ENCODE results near the gene LANCL3. TPM values are rescaled to one million over a fixed set of nuclear protein-coding genes. Genes with fewer than 3 reads are reported as not detected.
A peak's percentile ranks its signal among the peaks of the same experiment; 100 is the strongest.

The LANCL3 gene
- total RNA-seq, 1 experiment from 2014 or later = 0.26 TPM

DNA sequence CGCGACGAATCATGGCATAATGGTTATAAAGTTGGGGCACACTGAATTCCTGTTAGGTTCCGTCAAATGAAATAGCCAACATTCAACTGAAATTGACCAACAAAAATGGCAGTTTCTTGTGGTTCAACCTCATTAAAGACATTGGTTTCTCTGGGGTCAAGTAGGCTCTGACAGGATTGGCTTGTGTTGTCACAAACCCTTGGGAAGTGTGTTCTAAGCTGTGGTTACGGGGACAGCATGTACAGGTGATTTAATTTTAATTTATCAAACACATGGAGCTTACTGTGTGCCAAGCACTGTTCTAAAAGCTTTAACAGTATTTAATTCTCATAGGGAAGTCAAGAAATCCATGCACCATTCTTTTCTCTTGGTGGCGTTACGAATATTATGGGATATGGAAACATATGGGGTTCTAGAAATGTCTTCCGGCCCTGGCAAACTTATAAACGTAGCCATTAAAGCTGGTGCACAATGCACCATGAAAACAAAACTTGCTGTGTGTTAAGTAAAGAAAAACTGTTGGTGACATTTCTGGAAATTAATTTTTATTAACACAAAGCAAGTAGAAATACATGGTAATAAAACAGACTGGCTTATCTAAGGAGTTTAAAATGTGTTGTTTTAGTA is 115.0 kb downstream of the LANCL3 start:
- H3K18ac ChIP-seq (ENCODE audit: insufficient read length, low read depth, low read length) = no peak overlapping the region
- H4K8ac ChIP-seq (replicated peaks; ENCODE audit: insufficient read length, low read depth, low read length) = no peak overlapping the region
- Mint-ChIP-seq H3K27ac (no peak overlapping the region), H3K27me3 (ENCODE audit: low read depth) (peaks cover 16% of the 10 kb centered on the region), H3K4me3 (peak overlapping the region; percentile 57 to 71), H3K4me1 (peaks cover 9 to 13% of the 10 kb centered on the region in 2 experiments; a peak in 3 of 4 replicates), H3K9me3 (peaks cover 38 to 43% of the 10 kb centered on the region in 2 experiments), H3K36me3 (ENCODE audit: insufficient read depth in 1 of 3, low read depth in 3 of 3) (peaks cover 0 to 2% (median 0%) of the 10 kb centered on the region in 3 experiments; a peak in 1 of 7 replicates)
- no peaks in the 10 kb centered on the region for H4K20me1 ChIP-seq (ENCODE audit: control insufficient read depth, insufficient read depth, insufficient read length)
- no peaks in the 10 kb centered on the region for H3K9me3 ChIP-seq (ENCODE audit: control insufficient read depth, low read depth, low read length)
- H4K91ac ChIP-seq (ENCODE audit: insufficient read length, low read depth, low read length) = no peak overlapping the region
- no peak overlapping the region for H2BK15ac ChIP-seq (ENCODE audit: low read depth, low read length)
- no CpG with 5 or more reads among the region's 9 CpGs for WGBS (ENCODE audit: extremely low coverage, insufficient read length, low lambda C conversion rate)
- peak overlapping the region; percentile 45 for H3K4me2 ChIP-seq (ENCODE audit: insufficient read depth, insufficient read length, low read length)
- H2BK120ac ChIP-seq (ENCODE audit: low read depth, low read length, poor library complexity, severe bottlenecking) = no peak overlapping the region
- no peaks in the 10 kb centered on the region for H3K79me2 ChIP-seq (ENCODE audit: insufficient read depth, low read length)
- H3K23ac ChIP-seq (ENCODE audit: insufficient read length, low read depth, low read length) = no peak overlapping the region
- H3K27ac ChIP-seq (ENCODE audit: insufficient read length, low read depth, low read length) = no peak overlapping the region
- no peak overlapping the region for H2BK5ac ChIP-seq (ENCODE audit: insufficient read length, low read length)
- no peak overlapping the region for H2AK5ac ChIP-seq (ENCODE audit: insufficient read length, low read length)
- no peak overlapping the region for H4K5ac ChIP-seq (ENCODE audit: insufficient read length, low read depth, low read length)
- TF ChIP-seq, protein P1, sequence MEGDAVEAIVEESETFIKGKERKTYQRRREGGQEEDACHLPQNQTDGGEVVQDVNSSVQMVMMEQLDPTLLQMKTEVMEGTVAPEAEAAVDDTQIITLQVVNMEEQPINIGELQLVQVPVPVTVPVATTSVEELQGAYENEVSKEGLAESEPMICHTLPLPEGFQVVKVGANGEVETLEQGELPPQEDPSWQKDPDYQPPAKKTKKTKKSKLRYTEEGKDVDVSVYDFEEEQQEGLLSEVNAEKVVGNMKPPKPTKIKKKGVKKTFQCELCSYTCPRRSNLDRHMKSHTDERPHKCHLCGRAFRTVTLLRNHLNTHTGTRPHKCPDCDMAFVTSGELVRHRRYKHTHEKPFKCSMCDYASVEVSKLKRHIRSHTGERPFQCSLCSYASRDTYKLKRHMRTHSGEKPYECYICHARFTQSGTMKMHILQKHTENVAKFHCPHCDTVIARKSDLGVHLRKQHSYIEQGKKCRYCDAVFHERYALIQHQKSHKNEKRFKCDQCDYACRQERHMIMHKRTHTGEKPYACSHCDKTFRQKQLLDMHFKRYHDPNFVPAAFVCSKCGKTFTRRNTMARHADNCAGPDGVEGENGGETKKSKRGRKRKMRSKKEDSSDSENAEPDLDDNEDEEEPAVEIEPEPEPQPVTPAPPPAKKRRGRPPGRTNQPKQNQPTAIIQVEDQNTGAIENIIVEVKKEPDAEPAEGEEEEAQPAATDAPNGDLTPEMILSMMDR (conservative IDR thresholded peaks at IDR 0.05) = no peak
- no peak overlapping the region for H2BK12ac ChIP-seq (ENCODE audit: insufficient read length, low read depth, low read length)
- no peak overlapping the region for H2BK20ac ChIP-seq (ENCODE audit: low read depth, low read length, poor library complexity, severe bottlenecking)
- H3K4ac ChIP-seq (ENCODE audit: low read depth, low read length) = no peak overlapping the region
- H3K9ac ChIP-seq (ENCODE audit: extremely low read depth, insufficient read length, low read length) = no peak overlapping the region
- H3T11ph ChIP-seq (ENCODE audit: low read length) = no peak overlapping the region
- no peaks in the 10 kb centered on the region for H3K23me2 ChIP-seq (ENCODE audit: insufficient read length, low read depth, low read length, poor library complexity, severe bottlenecking)
- no peak overlapping the region for H2AFZ ChIP-seq (ENCODE audit: low read length)
- no peak overlapping the region for H3K56ac ChIP-seq (ENCODE audit: insufficient read length, low read depth, low read length)
- peaks cover 6% of the 10 kb centered on the region; the same call in 1 of the 2 replicates for H3K27me3 ChIP-seq (ENCODE audit: insufficient read depth, low read length)
- no peaks in the 10 kb centered on the region for H3K79me1 ChIP-seq (ENCODE audit: insufficient read depth, low read depth, low read length, poor library complexity, severe bottlenecking)
- no peak overlapping the region for H3K14ac ChIP-seq (ENCODE audit: insufficient read depth, low read length)
- DNase-seq = no peak
- H3K4me1 ChIP-seq (ENCODE audit: insufficient read depth, low read length) = no peaks in the 10 kb centered on the region; the same call in 1 of the 2 replicates
